ENCODE results near the gene KAT8.
A peak's percentile ranks its signal among the peaks of the same experiment; 100 is the strongest.

Gene KAT8

DNA sequence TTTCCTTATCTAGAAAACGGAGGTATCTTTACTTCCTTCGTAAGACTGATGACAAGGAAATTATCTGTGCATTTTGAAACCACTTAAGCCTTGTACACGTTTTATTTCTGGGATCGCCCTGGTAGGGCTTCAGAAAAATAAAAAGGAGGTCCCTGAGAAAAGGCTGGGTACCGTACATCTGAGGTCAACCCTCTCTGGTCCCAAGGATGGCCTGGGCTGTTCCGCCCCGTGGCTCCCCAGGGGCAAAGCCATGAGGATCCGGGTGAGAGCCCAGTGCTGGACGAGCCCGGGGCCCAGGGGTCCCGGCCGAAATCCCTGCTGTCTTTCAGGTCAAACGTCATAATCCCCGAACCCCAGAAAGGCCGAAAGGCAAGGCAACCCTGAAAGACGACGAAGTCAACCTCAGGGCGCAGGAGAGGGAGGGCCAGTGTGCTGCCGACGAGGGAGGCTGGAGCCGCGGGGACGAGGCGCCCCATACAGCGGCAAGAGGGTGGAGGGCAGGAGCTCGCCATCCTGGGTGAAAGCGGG is 61.8 kb downstream of the KAT8 start:
- H3K27ac Mint-ChIP-seq: peak overlapping the region; percentile 100
- peak overlapping the region; percentile 96 for H3K4me3 Mint-ChIP-seq
- no peaks in the 10 kb centered on the region for H3K9me3 Mint-ChIP-seq
- peak; percentile 35 for ATAC-seq
- peaks cover 56% of the 10 kb centered on the region for H3K4me1 Mint-ChIP-seq
- peaks cover 33% of the 10 kb centered on the region for H3K36me3 Mint-ChIP-seq
- H3K27me3 Mint-ChIP-seq: no peaks in the 10 kb centered on the region

DNA sequence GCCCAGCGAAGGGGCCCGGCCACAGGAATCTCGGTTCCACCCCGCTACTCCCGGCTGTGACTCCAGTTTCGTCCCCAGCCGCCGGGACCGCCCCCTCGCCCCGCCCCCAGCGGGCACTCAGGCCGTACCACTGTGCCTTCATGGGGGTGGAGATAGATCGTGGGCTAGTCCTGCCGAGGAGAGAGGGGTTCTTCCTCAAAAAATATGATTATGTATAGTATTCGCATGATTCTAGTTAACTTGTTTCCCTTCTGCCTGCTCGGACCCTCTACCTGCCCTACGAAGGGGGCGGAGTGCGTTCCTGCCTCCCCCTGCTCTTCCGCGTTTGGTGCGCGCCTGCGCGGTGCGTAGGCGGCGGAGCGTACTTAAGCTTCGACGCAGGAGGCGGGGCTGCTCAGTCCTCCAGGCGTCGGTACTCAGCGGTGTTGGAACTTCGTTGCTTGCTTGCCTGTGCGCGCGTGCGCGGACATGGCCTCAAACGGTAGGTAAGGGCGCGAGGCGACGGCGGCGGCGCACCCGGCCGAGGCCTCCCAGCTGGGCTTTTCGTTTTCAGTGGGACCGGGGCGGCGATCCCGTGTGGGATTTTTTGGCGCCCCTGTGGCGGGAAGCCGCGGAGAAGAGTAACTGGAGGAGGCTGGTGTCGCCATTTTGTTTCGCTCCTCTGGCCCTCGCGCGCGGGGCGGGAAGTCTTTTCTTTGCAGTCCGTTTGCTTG is 62.4 kb downstream of the KAT8 start, which contains the start of gene FUS:
FUS (plus strand) TSS at position 393 of the 713 bp plus-strand sequence; CDS start at position 469, 76 bp downstream.
- Mint-ChIP-seq H3K4me1 (peaks cover 62% of the 10 kb centered on the region), H3K27ac (peak within 1 kb of the TSS; percentile 100), H3K36me3 (peaks cover 37% of the 10 kb centered on the region), H3K27me3 (no peaks in the 10 kb centered on the region), H3K4me3 (peak within 1 kb of the TSS; percentile 96), H3K9me3 (no peaks in the 10 kb centered on the region)
- peak; percentile 85 for ATAC-seq

Data from stimulated activated memory B cell treated with anti-CD40 and anti-IgM and Interleukin-4, amounts not matched to agents 10 μg/mL and 1 μg/mL and 100 μg/mL, for 72 hours (primary cell).